Measurements from ENCODE around the gene CEACAM16.
"Not testable (repeated sequence)": the region's sequence is repeated elsewhere in the genome, so short reads cannot be mapped to it uniquely, and the experiment has no call there.

The CEACAM16 gene

DNA sequence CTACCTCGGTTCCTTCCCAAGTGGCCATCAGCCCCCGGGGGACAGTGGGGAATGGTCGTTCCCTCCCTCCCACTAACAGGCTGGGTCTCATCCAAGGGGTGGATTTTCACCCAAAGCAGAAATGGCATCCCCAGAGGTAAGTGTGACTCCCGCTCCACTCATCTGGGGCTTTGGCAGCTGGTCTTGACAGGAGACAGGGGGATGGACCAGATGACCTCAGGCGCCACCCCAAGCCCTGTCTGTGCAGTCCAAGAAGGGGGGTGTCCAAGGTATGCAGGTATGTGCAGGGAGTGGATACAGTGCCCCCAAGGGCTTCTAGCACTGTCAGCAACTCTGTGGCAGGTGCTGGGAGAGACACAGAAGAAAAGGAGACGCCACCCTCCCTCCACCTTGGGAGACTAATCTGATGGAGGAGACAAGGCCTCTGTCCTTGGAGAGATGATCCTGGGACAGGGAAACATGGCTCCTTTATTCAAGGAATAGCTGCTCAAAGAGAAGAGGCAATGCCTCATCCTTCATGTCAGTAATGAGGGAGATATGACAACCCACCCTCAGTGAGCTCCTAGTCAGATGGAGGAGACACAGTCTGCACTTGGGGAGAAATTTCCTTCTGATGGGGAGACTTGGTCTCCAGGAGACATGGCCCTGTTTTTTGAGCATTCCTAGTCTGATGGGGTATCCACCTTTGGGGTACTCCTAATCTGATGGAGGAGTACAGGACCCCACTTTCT, 7.7 kb downstream of the CEACAM16 start:
- TF ChIP-seq, protein P1, sequence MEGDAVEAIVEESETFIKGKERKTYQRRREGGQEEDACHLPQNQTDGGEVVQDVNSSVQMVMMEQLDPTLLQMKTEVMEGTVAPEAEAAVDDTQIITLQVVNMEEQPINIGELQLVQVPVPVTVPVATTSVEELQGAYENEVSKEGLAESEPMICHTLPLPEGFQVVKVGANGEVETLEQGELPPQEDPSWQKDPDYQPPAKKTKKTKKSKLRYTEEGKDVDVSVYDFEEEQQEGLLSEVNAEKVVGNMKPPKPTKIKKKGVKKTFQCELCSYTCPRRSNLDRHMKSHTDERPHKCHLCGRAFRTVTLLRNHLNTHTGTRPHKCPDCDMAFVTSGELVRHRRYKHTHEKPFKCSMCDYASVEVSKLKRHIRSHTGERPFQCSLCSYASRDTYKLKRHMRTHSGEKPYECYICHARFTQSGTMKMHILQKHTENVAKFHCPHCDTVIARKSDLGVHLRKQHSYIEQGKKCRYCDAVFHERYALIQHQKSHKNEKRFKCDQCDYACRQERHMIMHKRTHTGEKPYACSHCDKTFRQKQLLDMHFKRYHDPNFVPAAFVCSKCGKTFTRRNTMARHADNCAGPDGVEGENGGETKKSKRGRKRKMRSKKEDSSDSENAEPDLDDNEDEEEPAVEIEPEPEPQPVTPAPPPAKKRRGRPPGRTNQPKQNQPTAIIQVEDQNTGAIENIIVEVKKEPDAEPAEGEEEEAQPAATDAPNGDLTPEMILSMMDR (conservative IDR thresholded peaks at IDR 0.05), result no peak
- TF ChIP-seq ZFX (IDR thresholded peaks at IDR 0.05), result no peak
- no peak overlapping the region for H3K27ac ChIP-seq

DNA sequence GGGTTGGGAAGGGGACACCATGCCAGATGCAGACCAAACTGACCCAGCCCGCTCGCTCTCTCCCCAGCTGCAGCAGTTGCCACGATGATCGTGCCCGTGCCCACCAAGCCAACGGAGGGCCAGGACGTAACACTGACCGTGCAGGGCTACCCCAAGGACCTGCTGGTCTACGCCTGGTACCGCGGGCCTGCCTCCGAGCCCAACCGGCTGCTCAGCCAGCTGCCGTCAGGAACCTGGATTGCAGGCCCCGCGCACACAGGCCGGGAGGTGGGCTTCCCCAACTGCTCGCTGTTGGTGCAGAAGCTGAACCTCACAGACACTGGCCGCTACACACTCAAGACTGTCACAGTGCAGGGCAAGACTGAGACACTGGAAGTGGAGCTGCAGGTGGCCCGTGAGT, 8.8 kb downstream of the CEACAM16 start:
- TF ChIP-seq, protein P1 (conservative IDR thresholded peaks at IDR 0.05), result no peak
- TF ChIP-seq ZFX (IDR thresholded peaks at IDR 0.05), result no peak
- no peak overlapping the region for H3K27ac ChIP-seq

DNA sequence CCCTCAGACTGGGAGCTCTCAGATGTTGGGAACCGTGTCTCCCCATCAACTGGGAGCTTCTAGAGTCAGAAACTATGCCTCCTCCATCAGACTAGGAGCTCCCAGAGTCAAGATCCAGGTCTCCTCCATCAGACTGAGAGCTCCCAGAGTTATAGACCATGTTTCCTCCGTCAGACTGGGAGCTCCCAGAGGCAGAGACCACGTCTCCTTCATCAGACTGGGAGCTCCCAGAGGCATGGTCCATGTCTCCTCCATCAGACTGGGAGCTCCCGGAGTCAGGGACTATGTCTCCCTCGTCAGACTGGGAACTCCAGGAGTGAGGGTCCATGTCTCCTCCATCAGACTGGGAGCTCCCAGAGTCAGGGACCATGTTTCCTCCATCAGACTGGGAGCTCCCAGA, 10.0 kb downstream of the CEACAM16 start:
- H3K27ac ChIP-seq, result no peak overlapping the region
- no peak for TF ChIP-seq ZFX (IDR thresholded peaks at IDR 0.05)
- TF ChIP-seq, protein P1 (conservative IDR thresholded peaks at IDR 0.05), result no peak

DNA sequence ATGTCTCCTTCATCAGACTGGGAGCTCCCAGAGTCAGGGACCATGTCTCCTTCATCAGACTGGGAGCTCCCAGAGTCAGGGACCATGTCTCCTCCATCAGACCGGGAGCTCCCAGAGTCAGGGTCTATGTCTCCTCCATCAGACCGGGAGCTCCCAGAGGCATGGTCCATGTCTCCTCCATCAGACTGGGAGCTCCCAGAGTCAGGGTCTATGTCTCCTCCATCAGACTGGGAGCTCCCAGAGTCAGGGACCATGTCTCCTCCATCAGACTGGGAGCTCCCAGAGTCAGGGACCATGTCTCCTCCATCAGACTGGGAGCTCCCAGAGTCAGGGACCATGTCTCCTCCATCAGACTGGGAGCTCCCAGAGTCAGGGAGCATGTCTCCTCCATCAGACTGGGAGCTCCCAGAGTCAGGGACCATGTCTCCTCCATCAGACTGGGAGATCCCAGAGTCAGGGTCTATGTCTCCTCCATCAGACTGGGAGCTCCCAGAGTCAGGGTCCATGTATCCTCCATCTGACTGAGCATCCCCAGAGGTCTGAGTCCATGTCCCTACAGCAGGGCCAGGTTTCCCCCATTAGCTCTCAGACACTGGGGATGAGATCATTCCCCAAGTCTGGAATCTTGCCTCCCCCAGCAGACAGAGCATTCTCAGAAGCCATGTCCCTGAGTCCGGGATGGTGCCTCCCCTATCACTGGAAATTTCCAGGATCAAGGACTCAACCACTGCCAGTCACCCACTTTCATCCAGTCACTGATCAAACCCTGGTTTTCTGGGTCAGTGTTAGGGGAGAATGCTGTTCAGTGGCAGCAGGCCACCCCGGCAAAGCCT, 10.7 kb downstream of the CEACAM16 start:
- not testable (repeated sequence) for H3K27ac ChIP-seq

DNA sequence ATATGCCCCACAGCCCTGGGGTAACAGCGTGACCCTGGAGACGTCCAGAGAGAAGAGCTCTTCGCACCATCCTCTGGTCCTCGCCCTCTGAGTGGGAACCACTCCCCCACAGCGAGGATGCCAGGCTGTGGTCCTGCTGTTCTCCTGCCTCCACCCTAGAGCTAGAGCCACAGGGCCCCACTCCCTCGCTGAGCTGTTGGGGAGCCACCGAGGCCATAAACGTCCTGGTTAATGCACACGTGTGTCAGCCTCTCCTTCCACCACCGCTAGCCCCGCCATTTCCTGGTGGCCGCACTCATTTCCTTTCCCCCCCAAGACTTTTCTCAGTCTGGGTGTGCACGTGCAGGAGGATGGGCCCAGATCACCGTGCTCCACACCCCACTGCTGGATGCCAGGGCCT, 11.5 kb downstream of the CEACAM16 start:
- TF ChIP-seq, protein P1 (conservative IDR thresholded peaks at IDR 0.05), result no peak
- TF ChIP-seq ZFX (IDR thresholded peaks at IDR 0.05), result no peak
- H3K27ac ChIP-seq, result no peak overlapping the region

DNA sequence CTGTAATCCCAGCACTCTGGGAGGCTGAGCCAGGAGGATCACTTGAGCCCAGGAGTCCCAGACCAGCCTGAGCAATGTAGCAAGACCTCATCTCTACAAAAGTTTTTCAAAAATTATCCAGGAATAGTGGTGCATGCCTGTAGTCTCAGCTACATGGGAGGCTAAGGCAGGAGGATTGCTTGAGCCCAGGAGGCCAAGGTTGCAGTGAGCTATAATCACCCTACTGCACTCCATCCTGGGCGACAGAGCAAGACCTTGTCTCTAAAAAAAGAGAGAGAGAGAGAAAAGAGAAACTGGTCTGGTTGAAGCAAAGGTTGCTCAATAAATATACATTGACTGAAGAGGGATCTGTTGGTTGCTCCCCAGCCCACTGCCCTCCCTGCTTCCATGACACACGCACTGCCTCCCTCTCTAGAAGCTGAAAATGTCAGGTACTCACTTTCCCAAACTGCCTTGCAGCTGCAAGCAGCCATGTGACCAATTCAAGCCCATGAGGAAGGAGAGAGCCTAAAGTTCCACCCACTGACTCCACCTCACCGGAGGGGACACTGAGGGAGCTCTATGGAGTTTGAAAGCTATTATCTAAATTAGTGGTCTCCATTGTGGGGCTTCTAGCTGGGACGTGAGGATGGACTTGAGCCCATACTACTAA, 14.0 kb downstream of the CEACAM16 start:
- H3K27ac ChIP-seq, result no peak overlapping the region

DNA sequence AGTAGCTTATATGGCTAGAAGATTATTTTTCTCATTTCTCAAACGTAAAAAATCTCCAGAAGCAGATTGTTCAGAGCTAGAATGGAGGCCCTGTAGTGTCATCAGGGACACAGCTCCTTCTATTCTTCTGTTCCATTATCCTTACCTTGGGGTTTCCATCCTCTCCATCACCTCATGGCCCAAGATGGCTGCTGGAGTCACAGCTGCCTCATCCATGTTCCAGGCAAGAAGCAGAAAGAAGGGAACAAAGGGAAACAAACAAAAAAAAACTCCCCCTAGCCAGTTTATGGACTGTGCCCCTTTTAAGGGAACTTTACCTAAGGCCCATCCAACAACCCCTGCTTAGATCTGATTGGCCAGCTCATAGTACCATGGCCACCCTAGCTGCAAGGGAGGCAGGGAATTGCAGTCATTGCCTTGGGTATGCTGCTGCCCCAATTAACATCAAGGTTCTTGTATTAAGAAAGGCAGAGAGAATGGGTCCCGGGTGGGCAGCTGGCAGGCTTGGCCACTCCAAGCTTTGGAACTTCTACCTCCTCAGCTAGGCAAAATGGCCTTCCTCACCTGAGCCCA, 15.7 kb downstream of the CEACAM16 start:
- H3K27ac ChIP-seq, result no peak overlapping the region
- no peak for TF ChIP-seq ZFX (IDR thresholded peaks at IDR 0.05)
- TF ChIP-seq, protein P1 (conservative IDR thresholded peaks at IDR 0.05), result no peak

More for the DNA sequence above, 14.0 kb downstream of the CEACAM16 start:
- no peak for TF ChIP-seq ZFX (IDR thresholded peaks at IDR 0.05)
- TF ChIP-seq, protein P1 (conservative IDR thresholded peaks at IDR 0.05), result no peak
